Omental fat pad (tissue), 4 donors: ENCODE results near the gene GHR. TPM values are rescaled to one million over a fixed set of nuclear protein-coding genes. Genes with fewer than 3 reads are reported as not detected.

Source experiments
- ATAC-seq: fragments of 150-250 bp; one replicate; pipeline ENCODE4 v1.9.1; 2016; ENCODE audit warnings: mild to moderate bottlenecking, moderate library complexity; ENCODE audit not compliant: low FRiP score
- DNase-seq: peaks from one replicate; pipeline ENCODE4 v3.0.0-alpha.2; 2019; ENCODE audit warnings: low spot score
- total RNA-seq, 4 donors: library from RNA; depleted of rRNA; stranded (reverse); fragments of >200 nt; gene quantifications; one replicate each; pipeline ENCODE4 v1.1.0, GENCODE V29; 2016
- TF ChIP-seq, protein P1 (sequence below), 3 donors: fragments of 450-650 bp; IDR thresholded peaks; one replicate each; pipeline ENCODE4 v1.5.1; 2016 to 2017; ENCODE audit warnings: antibody characterized with exemption in 3 of 3, mild to moderate bottlenecking in 3 of 3, moderate library complexity in 2 of 3

The GHR gene
- total RNA-seq, 4 donors from 2014 or later, result 83.2 to 226 (median 133) TPM

DNA sequence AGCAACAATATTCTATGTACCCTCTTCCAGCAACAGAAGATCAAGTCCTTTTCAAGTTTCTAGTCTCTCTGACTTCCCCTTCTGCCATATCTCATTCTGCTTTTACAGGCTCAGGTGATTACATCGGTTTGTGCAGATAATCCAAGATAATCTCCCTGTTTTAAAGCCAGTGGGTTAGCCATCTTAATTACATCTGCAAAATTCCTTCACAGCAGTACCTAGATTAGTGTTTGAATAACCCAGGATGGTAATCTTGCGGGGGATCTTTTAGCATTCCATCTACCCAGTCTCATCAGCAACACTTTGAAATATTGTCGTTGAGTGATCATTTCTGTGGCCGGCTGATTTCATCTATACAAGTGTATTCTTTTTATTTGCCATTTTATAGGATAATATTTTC, 130.2 kb downstream of the GHR start:
- TF ChIP-seq, protein P1, sequence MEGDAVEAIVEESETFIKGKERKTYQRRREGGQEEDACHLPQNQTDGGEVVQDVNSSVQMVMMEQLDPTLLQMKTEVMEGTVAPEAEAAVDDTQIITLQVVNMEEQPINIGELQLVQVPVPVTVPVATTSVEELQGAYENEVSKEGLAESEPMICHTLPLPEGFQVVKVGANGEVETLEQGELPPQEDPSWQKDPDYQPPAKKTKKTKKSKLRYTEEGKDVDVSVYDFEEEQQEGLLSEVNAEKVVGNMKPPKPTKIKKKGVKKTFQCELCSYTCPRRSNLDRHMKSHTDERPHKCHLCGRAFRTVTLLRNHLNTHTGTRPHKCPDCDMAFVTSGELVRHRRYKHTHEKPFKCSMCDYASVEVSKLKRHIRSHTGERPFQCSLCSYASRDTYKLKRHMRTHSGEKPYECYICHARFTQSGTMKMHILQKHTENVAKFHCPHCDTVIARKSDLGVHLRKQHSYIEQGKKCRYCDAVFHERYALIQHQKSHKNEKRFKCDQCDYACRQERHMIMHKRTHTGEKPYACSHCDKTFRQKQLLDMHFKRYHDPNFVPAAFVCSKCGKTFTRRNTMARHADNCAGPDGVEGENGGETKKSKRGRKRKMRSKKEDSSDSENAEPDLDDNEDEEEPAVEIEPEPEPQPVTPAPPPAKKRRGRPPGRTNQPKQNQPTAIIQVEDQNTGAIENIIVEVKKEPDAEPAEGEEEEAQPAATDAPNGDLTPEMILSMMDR (IDR thresholded peaks at IDR 0.05), result no peak
- ATAC-seq, result no peak
- DNase-seq, result no peak

DNA sequence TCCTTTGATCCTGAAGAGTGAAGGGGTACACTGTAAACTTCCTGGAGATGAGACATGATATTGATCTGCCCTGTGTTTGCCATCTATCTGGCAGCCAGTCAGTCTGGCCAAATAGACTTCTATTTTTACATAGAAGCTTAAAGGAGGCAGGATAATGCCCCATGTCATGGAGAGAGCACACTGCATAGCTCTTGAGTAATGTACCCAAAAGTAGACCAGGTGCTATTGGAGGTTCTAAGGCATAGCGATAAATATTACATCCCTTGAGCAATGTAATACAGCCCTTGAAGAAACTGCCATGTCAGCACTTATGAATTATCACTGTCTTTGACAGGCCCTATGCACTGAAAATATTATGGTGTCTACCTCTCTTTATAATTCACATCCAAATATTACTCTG, 131.8 kb downstream of the GHR start:
- TF ChIP-seq, protein P1 (IDR thresholded peaks at IDR 0.05), result no peak
- no peak for ATAC-seq
- DNase-seq, result no peak

DNA sequence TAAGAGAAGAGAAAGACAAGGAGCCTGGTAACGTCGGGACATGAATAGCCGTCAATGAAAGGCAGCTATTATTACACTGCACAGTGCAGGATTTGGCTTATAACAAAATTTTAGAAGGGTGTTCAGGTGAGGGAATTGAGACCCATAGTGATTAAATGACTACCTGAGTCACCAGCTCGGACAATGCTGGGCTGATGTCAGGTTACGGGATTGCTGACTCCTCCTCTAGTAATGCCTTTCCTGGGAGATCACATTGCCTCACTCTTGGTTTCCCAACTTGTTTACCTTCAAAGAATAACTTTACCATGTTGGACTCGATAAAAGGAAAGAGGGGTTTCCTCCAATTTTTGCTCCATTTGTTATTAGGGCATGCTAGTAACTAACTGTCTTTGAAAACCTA, 132.6 kb downstream of the GHR start:
- TF ChIP-seq, protein P1 (IDR thresholded peaks at IDR 0.05), result no peak
- ATAC-seq (no peak), DNase-seq (no peak)

DNA sequence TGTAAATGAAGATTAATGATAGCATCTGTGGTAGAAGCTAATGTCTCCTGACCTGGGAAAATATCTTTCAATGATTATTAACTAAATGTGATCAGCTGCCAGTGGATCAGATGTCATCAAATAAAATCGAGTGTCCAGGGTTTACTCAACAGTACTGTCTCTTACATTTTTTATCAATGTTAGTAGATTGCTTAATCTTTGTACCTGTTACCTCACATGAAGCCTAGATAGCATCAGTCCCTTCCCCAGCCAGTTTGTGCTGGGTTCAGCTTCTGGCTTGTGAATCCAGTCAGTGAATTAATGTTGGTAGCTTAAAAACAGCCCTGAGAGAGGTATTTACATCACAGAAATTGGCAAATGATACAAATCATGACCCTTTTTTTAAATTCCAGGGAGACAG, 134.4 kb downstream of the GHR start:
- DNase-seq (no peak), ATAC-seq (no peak)
- TF ChIP-seq, protein P1 (IDR thresholded peaks at IDR 0.05), result no peak

- ATAC-seq (peak; percentile 70), DNase-seq (no peak)
- TF ChIP-seq, protein P1 (IDR thresholded peaks at IDR 0.05), result no peak
Measured at GRCh38 chr5:42561656-42562055, 138.4 kb downstream of the GHR start.

GRCh38 chr5:42564689-42565356, 141.6 kb downstream of the GHR start:
- DNase-seq, result no peak
- TF ChIP-seq, protein P1 (IDR thresholded peaks at IDR 0.05), result no peak
- ATAC-seq, result no peak

GRCh38 chr5:42566652-42567295, 143.5 kb downstream of the GHR start:
- ATAC-seq, result no peak
- TF ChIP-seq, protein P1 (IDR thresholded peaks at IDR 0.05), result no peak
- no peak for DNase-seq
